GM21526 (cell line): ENCODE measurements around the gene LRRN1.
A peak's percentile ranks its signal among the peaks of the same experiment; 100 is the strongest.
"Not testable (repeated sequence)": the region's sequence is repeated elsewhere in the genome, so short reads cannot be mapped to it uniquely, and the experiment has no call there.

Experiments
- ATAC-seq: cut with Tn5 transposase; IDR thresholded peaks from one replicate; pipeline ENCODE4 v1.9.1; 2021; ENCODE audit warnings: moderate library complexity; ENCODE audit not compliant: unreplicated experiment, low FRiP score

The LRRN1 gene

DNA sequence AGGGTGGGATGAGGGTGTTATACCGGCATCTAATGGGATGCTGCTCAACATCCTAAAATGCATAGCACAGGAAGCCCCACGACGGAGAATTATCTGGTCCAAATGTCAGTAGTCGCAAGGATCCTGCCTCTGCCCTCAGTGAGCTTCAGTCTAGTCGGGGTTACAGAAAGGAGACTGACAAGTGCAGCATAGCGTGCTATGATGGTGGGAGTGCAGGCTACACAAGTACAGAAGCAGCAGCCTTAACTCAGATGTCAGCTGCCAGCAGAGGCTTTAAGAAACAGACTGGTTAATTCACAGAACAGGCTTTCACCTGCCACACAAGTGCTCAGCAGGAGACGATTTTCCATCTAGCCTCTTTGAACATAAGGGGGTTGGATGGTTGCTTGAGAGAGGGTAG is 6.9 kb downstream of the LRRN1 start:
- ATAC-seq: no peak

DNA sequence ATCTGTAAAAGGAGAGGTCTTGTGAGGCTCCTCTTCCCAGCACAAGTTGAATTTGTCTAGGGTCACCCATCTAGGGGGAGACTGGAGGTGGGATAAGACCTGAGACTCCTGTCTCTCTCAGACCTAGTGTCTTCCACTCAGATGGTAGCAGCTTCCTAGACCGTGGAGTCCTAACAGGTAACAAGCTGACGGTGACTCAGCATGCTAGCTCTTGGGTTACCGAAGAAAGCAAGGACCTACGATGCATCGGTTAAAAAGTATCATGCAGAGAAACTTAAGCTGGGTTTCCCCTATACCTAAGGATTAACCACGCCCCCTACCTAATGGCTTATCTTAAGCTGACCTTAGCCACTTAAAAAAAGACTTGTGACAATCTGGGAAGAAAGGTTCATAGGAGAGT is 7.6 kb downstream of the LRRN1 start:
- ATAC-seq: no peak

DNA sequence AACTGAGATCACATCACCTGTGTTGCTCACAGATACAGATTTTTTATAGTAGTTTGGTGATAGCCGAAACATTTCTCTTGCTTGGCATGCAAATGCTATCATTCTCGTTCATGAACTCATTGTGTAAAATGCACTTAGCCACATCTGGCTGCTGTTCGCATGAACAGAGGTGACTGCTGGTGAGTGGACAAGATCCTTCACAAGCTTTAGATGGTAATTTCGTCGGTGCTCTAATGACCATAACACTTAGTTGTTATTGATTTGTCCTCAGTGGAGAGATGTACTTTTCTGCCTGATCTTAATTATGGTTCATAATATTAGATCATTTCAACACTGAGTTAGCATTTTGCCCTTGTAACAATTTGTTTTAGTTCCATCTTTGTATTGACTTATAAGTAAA is 13.8 kb downstream of the LRRN1 start:
- ATAC-seq: no peak

DNA sequence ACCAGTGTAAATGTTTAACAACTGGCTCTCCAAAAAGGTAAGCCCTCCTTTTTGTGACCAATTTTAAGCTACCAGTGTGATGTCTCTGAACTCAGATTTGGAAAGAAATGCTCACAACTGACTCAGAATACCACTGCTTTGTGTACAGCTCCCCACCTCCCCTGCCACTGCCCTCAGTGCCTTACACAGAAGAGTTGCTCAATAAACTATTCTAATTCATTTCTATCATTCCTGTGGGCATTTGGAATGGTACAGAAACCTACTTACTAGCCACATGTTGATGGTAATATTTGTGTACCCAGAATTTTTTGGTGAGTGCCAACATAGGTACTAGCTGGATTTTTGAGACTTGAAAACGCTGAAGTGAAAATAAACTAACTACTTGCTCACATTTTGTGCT is 16.0 kb downstream of the LRRN1 start:
- ATAC-seq: no peak

DNA sequence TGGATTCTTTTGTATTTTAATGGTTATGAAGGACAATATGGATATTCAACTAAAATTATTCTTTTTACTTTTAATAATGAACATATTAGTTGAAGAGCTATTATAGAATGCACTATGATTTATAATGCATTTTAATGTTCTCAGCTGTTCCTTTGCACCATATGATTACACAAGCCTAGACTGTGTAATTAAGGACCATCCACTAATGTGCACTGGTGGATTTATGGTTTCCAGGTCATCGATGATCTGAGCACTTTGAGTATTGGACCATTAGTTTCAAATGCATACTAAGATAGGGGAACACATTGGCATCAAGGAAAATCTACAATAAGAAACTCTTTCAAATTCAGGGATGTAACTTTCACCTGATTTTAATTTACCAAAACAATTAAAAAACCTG is 16.8 kb downstream of the LRRN1 start:
- ATAC-seq: no peak

DNA sequence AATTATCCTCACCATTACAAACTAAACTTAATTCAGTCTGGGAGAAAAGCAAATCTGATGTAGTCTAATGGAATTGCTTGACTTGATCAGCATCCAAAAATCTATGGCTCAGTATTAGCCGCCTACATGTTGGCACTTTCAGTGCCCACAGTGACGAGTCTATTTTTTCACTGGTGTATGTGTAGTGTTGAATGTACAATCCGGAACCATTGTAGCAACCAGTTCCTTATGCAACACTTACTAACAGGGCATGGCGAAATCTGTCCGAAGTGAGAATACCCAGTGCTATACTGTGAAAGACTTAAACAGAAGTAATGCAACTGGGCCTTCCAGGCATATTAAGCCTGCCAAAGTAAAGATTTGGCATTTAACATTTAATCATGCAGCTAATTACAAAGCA is 18.6 kb downstream of the LRRN1 start:
- no peak for ATAC-seq

DNA sequence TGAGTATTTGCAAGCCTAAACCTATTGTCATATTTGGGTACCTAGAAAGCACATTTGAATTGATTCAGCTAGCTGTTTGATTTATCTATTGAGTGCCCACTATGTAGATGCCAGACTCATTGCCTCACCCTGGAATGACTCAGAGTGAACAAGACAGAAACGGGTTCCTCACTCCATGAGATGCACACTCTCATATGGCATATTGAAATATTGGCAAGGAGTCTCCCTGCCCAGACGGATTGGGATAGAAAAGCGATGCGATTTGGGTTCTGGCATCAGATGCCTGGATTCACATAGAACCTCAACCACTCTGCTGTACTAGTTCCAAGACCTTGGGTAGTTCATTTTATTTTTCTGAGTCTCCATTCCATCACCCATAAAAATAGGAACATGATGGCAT is 22.5 kb downstream of the LRRN1 start:
- no peak for ATAC-seq

DNA sequence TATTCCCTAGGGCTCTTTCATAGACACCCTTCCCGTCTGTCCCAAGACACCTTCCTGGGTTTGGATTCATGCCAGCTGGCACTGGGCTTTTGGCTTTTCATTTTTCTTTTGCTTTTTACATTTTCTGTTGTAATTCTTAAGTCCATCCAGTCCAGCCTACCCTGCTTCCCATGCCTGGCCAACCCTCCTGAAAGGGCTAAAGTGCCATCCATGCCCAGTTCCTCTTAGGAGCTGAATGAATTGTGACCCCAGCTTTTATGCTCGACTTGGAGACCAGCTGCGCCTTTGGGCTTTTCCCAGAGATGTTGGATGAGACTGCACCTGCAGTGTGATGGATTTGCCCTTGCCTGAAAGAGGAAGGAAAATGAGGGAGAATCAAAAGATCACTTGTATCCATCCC is 25.8 kb downstream of the LRRN1 start:
- no peak for ATAC-seq

DNA sequence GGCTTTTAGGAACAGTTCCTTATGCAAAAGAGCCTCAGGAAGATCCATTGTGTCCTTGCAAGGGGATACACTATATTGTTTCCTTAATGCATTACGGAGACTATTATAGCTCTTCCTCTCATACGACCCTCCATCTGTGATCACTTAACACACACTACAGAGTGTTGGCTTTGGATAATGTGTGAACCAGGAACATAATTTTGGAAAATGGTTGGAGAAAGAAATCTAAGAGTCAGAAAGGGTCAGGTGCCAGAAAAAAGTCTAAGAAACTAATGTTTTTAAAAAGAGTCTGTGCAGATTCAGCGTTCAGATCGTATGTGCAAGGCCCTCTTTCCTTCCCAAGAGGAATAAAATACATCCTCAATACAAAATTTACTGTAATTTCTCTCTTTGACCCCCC is 27.3 kb downstream of the LRRN1 start:
- ATAC-seq: no peak

DNA sequence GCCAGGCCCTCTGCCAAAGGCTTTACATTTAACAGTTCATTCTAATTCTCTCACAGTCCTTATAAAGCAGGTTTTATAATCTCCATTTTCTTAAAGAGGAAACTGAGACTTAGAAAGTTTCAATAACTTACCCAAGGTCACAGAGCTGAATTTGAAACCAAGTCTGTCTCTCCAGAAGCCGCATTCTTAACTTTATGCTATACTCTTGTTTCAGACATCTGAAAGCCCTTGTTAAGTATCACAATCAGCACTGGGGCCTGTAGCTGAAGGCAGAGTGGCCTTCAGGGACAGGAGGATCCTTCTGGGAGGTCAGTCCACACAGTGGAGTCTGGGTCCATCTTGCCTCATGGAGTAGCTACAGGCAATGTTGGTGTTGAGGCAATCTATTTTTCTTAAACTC is 27.9 kb downstream of the LRRN1 start:
- no peak for ATAC-seq

DNA sequence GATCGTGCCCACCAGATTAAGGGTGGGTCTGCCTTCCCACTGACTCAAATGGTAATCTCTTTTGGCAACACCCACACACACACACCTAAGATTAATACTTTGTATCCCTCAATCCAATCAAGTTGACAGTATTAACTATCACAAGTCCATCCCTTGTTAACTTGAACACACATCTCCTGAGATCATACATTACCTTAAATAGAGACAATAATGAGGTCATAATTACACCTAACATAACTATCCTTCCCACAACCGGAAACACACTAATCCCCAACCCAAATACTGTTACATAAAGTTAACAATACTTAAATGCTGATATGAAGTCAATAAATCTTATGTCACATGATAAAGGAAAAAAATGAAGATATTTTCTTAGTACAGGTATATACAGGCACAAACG is 29.2 kb downstream of the LRRN1 start:
- not testable (repeated sequence) for ATAC-seq

DNA sequence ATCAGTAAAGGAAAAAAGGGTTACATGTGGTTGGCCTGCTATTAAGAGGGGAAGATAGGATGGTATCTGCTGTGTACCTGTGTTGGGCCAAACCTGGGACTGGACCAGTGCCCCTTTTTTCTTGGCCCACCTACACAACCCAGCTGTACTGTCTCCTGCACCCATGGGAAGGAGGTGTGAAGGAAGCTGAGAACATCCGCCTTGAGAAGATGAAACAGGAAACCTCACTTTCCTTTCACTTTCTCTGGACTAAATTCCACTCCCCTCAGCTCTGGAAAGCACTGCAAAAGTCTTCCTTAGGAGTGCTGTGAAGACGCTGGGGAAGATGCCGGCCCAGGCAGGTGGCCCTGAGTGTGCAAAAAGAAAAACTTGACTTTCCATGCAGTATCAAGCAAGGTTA is 37.6 kb downstream of the LRRN1 start:
- no peak for ATAC-seq

DNA sequence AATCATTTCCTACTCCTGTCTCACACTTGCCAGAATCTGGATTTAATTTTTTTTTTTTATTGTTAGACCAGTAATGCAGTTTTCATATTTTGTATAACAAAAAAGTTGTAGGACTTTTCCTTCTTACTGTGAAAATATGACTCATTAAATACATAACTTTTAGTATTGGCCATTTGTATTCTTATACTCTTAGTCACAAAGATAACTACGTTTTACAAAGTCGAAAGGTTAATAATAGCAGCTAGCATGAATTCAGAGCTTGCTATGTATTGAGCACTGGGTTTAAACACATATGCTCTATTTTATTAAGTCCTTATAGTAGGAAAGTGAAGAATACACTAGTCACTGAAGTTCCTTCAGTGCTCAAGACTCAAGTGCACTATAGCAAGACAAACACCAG is 43.1 kb downstream of the LRRN1 start:
- ATAC-seq: no peak

DNA sequence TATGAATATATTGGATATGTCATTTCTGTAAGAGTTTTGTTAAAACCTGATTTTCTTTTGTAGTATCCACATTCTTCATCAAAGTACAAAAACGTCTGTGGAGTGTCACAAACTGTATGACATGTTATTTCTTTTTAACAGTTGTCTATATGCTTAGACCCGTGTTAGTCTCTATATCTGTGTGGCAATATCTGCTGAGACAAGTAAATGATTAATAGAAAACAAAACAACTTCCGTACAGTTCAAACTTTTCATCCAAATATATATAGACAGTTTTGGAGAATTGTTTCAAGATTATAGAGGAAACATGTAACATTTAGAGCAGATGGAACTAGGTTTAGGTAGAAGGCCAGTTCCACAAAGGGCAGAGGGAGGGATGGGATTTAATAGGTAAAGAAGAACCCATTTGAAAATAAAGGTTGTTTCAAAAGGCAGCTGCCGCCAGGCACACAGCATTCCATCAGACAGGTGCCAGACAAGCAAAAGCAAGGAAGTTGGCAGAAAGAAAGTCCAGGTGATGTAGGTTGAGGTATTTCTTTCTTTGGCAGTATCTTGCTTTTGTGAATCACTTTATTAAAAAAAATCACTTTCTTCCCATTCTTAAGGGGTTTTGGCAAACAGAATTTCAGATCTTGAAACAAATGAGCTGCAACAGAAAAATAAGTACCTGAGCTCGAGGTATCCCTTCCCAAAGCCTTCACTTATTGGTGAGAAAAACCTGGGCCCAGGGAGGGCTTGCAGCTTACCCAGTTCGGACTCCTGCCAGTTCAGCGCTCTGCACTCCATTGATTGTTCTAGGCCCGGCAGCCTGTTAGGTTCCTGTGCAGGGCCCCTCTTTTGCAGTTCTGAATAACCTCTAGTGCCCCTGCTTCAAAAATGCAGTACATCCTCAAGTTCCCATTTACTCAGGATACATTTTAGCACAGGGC is 49.0 kb downstream of the LRRN1 start:
- no peak for ATAC-seq

DNA sequence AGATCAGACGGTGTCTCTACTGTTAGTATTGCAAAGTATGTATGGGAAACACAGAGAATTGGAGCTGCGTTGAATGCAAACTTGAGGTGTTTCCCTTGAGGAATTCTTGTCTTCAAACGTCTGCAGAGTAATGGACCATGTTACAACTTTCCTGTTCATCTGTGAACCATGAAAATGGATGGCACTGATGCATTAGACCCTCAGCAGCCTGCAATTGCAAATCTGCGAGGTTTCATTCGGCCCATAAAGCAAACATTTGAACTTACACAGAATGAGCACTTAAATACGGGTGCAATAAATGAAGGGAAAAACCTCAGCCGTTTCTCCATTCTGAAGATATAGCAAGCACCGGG is 49.7 kb downstream of the LRRN1 start:
- ATAC-seq: no peak

DNA sequence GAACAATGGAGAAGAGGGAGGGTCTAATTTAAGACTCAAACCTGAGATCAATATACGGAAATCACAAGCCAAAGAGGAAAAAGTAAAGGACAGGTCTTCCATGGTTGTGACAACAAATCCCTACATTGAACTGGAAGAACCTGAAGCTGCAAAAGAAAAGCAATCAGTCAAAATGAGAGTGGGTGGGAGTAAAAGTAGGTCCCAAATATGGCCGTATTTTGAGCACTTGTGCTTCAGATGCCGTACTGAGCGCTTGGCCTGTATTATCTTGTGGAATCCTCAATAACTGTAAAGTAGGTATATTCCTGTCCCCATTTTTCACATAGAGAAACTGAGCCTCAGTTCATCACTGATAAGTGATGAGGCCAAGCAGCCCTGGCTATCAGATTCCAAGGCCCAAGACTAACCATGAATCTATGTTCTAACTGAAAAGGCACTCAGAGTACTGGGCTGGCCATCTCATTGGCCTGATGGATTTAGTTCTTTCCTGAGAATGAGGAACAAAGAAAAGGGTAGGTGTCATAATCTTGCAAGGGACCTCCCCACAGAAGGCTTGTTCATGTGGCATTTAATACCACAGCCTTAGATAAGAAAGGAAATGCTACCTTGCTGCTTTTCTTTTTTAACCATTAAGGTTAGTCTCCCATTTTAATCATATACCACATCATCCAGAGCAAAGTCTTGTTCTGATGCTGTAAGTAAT is 52.5 kb downstream of the LRRN1 start:
- peak; percentile 97 for ATAC-seq

DNA sequence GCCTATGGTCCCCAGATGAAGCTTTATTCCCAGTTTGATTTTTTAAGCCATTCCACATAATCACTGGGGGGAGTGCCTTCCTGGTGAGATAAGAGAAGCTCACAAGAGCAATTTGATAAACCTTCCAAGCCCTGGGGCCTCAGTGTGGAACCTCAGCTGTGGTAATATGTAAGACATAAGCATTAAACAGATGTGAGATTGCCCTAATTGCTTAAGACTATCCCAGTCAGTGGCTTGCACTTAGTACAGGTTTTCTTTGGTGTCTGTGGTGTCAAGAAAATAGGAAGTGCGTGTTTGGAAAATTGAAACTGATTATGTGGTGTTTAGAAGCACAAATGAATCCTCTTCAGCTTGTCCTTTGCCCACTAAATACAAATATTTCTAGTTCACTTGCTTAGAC is 54.3 kb downstream of the LRRN1 start:
- no peak for ATAC-seq

DNA sequence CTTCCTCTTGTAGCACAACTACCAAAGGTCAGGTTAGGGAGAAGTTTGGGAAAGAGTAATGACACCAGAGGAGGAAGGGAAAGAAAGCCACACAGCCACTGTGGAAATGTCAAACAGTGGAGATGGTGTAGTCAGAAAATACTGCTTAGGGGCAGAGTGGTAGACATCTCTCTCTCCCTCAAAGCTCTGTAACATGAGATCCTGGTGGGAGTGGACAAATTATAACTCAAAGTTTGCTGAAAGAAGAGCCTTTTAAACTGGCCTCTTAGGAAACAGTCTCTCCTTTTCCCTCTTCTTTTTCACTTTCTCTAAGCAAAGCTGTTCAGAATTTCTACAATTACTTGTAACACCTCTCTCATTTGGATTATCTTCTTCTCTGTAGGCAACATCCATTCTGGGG is 55.8 kb downstream of the LRRN1 start:
- ATAC-seq: no peak

DNA sequence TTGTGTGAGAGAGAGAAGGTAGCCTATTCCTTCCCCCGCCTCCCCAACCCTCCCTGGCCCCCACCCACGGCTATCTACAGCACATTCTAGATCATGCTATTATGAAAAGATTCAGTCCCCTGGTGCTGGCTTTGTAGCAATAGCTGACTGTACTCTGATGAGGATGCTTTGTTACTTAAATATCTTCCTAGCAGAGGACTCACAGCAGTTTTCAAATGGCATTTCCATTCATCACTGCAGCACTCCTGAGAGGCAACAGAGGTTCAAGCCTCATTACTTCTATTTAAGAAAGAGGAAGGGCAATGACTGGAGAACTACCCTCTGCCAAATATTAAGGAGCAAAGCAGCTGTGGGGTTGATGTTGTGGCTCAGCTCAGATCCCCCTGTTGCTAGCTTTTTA is 61.0 kb downstream of the LRRN1 start:
- no peak for ATAC-seq

DNA sequence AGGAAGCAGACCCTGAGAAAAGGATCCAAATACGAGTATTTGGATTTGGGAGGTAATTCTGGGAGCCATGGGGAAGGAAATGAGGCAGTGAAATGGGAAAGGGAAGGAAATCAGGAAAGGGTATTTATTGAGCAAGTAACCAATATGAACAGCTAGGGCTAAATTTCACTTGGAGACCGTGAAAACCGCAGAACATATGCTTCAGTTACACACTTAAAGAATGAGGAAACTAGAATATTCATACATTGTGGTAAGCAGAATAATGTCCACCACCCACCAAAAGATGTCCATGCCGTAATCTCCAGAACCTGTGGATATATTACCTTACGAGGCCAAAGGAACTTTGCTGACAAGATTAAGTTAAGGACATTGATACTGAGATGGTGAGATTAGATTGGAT is 63.3 kb downstream of the LRRN1 start:
- ATAC-seq: no peak

DNA sequence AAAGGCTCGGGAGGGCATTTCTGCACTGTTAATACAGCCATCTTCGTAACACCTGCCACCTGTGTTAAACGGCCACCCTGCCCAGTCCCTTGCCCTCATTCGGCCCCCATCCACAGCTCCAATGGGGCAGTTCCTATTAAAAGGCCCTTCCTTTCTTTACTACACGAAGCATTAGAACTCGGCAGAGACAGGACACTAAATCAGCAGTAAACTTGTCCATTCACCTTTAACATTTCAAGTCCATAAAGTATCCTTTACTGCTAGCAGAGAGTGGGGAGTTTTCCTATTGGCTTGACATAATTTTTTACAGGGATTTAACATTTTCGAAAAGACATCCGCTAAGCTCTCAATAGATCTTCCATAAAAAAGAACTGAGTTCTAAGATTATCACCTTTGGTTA is 76.3 kb downstream of the LRRN1 start:
- no peak for ATAC-seq

DNA sequence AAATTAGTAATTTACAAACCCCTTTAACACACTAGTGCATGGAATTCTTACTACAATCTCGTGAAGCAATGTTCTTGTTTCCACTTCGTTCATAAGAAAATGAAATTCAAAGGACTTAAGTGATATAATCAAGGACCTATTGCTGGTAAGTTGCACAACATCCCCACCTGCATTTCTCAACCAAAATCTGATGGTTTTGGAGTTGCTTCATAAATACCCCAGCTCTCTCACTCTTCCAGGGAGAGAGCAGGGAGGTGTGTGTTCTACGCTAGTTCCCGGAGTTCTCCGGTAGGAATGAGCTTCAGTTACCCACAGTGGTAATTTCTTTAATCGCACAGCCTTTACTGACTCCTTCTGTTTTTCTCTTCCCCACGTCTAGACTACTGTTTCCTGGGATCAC is 81.8 kb downstream of the LRRN1 start:
- no peak for ATAC-seq
